Chondrocyte (in vitro differentiated cells): ENCODE measurements around the gene SSR2. TPM values are rescaled to one million over a fixed set of nuclear protein-coding genes. Genes with fewer than 3 reads are reported as not detected.

Source experiments
- DNase-seq: peaks from one replicate; pipeline ENCODE4 v3.0.0; 2021; ENCODE audit warnings: mixed read lengths, low spot score
- H3K27ac Mint-ChIP-seq: one replicate; pipeline ENCODE4 v1.8.0; 2021; ENCODE audit warnings: mild to moderate bottlenecking, moderate library complexity, mixed read lengths; ENCODE audit not compliant: unreplicated experiment
- H3K27me3 Mint-ChIP-seq: 2 replicates; pipeline ENCODE4 v1.8.0; 2021; ENCODE audit warnings: low read depth, mixed read lengths
- H3K36me3 Mint-ChIP-seq: 2 replicates; pipeline ENCODE4 v1.8.0; 2021; ENCODE audit warnings: low read depth, mixed read lengths
- H3K4me1 Mint-ChIP-seq: 2 replicates; pipeline ENCODE4 v1.8.0; 2021; ENCODE audit warnings: low read depth, mild to moderate bottlenecking, mixed read lengths
- H3K4me3 Mint-ChIP-seq: one replicate; pipeline ENCODE4 v1.8.0; 2021; ENCODE audit warnings: mild to moderate bottlenecking, moderate library complexity, mixed read lengths; ENCODE audit not compliant: unreplicated experiment
- H3K9me3 Mint-ChIP-seq: 2 replicates; pipeline ENCODE4 v1.8.0; 2021; ENCODE audit warnings: low read depth, mixed read lengths
- long read RNA-seq: library from polyadenylated mRNA; stranded (forward); transcript quantifications from one replicate; pipeline ENCODE4 v2.0.0, GENCODE V29; 2021
- total RNA-seq: library from RNA; stranded (reverse); gene quantifications from 3 replicates; pipeline ENCODE4 v1.2.1, GENCODE V29; 2021
- TF ChIP-seq, protein P1 (sequence below): fragments of 200-600 bp; sonication (generic); IDR thresholded peaks from 2 replicates; pipeline ENCODE4 v1.5.0; 2021; ENCODE audit warnings: antibody characterized with exemption, mild to moderate bottlenecking, moderate library complexity

The SSR2 gene
- 233 to 257 TPM (median 238 TPM) in 3 replicates for total RNA-seq
- long read RNA-seq, transcript SSR2-201 (6 exons, 1,116 nt), result major isoform, 219 of 264 reads
- long read RNA-seq, partial matches to known transcripts, result 22 of 264 reads
- long read RNA-seq, other reads (novel, unspliced or antisense), result 16 of 264 reads

GRCh38 chr1:156020293-156021092 lies at the start of gene SSR2:
Gene SSR2, minus strand, starts transcription at chr1:156020951. Its CDS starts 784 bp downstream, at chr1:156020167.
- H3K9me3 Mint-ChIP-seq, result no peaks in the 10 kb centered on the region
- peaks cover 16% of the 10 kb centered on the region for H3K36me3 Mint-ChIP-seq
- TF ChIP-seq, protein P1, sequence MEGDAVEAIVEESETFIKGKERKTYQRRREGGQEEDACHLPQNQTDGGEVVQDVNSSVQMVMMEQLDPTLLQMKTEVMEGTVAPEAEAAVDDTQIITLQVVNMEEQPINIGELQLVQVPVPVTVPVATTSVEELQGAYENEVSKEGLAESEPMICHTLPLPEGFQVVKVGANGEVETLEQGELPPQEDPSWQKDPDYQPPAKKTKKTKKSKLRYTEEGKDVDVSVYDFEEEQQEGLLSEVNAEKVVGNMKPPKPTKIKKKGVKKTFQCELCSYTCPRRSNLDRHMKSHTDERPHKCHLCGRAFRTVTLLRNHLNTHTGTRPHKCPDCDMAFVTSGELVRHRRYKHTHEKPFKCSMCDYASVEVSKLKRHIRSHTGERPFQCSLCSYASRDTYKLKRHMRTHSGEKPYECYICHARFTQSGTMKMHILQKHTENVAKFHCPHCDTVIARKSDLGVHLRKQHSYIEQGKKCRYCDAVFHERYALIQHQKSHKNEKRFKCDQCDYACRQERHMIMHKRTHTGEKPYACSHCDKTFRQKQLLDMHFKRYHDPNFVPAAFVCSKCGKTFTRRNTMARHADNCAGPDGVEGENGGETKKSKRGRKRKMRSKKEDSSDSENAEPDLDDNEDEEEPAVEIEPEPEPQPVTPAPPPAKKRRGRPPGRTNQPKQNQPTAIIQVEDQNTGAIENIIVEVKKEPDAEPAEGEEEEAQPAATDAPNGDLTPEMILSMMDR, result peak; percentile 27
- H3K27me3 Mint-ChIP-seq, result no peaks in the 10 kb centered on the region
- H3K27ac Mint-ChIP-seq, result peak within 1 kb of the TSS; percentile 90
- no peak for DNase-seq
- H3K4me3 Mint-ChIP-seq, result peak within 1 kb of the TSS; percentile 95
- H3K4me1 Mint-ChIP-seq, result peaks cover 20% of the 10 kb centered on the region

DNA sequence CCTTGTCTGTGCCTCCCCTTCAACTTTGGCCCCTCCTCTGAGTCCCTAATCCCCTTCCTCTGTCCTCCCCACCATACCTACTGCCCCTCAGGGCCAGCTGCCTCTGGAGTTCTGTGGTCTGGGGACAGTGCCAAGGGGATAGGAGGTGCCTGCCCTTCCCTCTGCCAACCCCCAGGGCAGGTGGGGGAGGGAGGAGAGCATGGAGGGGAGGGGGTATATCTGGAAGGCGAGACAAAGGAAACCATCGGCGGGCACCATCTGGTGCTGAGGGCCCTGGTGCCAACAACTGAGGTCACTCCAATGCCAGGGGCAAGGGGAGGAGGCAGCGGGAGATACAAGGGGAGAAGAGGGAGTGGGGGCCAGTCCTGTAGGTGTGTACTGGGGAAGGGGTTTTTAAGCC lies 49.8 kb upstream of the SSR2 start:
- Mint-ChIP-seq H3K9me3 (no peaks in the 10 kb centered on the region), H3K27ac (peak overlapping the region; percentile 2), H3K4me3 (no peak overlapping the region), H3K4me1 (peaks cover 5% of the 10 kb centered on the region), H3K27me3 (no peaks in the 10 kb centered on the region), H3K36me3 (peaks cover 3% of the 10 kb centered on the region)
- TF ChIP-seq, protein P1, result no peak
- DNase-seq, result no peak

GRCh38 chr1:156069490-156070455 lies 49.0 kb upstream of the SSR2 start:
- DNase-seq, result no peak
- TF ChIP-seq, protein P1, result no peak
- Mint-ChIP-seq H3K27ac (peak overlapping the region; percentile 2), H3K4me3 (no peak overlapping the region), H3K36me3 (peaks cover 2% of the 10 kb centered on the region), H3K27me3 (no peaks in the 10 kb centered on the region), H3K9me3 (no peaks in the 10 kb centered on the region), H3K4me1 (no peaks in the 10 kb centered on the region)

GRCh38 chr1:156067262-156067661 lies 46.5 kb upstream of the SSR2 start:
- no peak overlapping the region for H3K27ac Mint-ChIP-seq
- no peaks in the 10 kb centered on the region for H3K4me1 Mint-ChIP-seq
- TF ChIP-seq, protein P1, result no peak
- H3K9me3 Mint-ChIP-seq, result no peaks in the 10 kb centered on the region
- H3K27me3 Mint-ChIP-seq, result no peaks in the 10 kb centered on the region
- no peak for DNase-seq
- H3K4me3 Mint-ChIP-seq, result no peak overlapping the region
- no peaks in the 10 kb centered on the region for H3K36me3 Mint-ChIP-seq

DNA sequence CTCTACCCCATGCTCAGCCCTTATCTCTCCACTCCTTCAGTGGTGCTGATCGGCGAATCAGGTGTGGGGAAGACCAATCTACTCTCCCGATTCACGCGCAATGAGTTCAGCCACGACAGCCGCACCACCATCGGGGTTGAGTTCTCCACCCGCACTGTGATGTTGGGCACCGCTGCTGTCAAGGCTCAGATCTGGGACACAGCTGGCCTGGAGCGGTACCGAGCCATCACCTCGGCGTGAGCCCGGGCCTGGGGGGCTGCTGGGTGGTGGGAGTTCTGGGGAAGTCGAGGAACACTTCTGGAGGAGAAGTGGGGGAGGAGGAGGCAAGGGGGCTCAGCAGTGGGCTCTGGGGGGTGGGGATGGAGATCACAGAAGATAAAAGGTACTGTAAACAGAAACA lies 45.1 kb upstream of the SSR2 start:
- Mint-ChIP-seq H3K9me3 (no peaks in the 10 kb centered on the region), H3K27ac (no peak overlapping the region), H3K36me3 (no peaks in the 10 kb centered on the region), H3K27me3 (no peaks in the 10 kb centered on the region), H3K4me1 (no peaks in the 10 kb centered on the region), H3K4me3 (no peak overlapping the region)
- DNase-seq, result no peak
- TF ChIP-seq, protein P1, result no peak
